ENCODE measurements around the gene PITX3.

DNA sequence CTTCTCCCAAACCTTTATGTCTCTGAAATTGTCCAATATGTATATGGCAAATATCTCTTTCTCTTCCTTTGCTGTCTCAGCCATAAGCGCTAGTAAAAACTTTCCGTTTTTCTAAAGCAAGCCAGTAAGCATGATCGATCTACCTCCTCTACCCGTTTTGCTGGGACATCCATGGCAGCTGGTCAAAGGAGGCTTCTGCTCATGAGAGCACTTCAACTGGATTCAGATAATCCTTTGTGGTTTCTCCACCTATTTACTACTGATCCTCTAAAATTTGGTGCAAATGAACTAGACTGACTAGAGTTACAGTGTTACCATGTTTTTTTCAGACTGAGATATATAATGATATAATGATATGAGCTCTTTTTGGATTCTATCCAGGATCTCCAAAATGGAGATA lies 46.7 kb upstream of the PITX3 start:
- no peak for TF ChIP-seq CTCF (IDR thresholded peaks at IDR 0.05; ENCODE audit: low read depth, low read length)
- no peak for TF ChIP-seq POLR2A (IDR thresholded peaks at IDR 0.05; ENCODE audit: extremely low read depth, insufficient read length)
